SW480 (cell line): ENCODE measurements around the gene MYO1B.

Experiments used
- DNase-seq: peaks from one replicate; pipeline ENCODE4 v3.0.0-alpha.2; 2016; ENCODE audit warnings: low spot score

Gene MYO1B

DNA sequence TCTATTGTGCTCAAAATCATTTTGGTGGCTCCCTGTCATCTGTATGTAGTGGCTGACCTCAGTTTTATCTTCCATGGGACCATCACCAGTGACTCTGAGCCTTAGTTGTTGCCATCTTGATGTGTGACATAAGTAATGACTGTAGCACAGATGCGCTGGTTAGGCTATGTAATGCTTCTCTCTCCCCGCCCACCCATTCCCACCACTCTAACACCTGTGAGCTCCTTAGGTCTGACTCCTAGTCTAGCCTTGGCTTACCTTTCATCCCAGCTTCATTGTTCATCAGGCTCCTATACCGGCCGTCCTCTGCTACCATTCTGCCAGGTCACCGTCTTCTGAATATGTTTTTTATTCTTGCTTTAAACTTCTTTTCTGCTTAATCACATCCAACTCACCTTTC lies 17.2 kb downstream of the MYO1B start:
- DNase-seq, result no peak

DNA sequence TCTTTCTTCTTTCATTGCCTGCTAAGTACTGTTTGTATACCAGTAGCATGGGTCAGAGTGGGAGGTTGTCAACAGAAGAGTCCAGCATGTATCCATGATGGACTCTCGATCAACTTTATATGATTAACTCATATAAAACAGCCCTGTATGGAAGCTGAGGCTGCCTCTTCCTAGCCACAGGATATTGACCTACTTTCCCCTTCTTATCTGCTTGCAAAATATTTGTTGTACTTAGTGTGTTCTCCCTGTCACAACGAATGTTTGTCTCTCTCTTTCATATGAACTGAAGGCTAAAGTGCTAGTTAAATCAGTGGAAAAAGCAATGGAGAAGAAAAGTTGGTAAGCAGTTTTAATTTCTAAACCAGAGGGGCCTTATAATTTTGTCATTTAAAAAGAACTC lies 17.8 kb downstream of the MYO1B start:
- no peak for DNase-seq

DNA sequence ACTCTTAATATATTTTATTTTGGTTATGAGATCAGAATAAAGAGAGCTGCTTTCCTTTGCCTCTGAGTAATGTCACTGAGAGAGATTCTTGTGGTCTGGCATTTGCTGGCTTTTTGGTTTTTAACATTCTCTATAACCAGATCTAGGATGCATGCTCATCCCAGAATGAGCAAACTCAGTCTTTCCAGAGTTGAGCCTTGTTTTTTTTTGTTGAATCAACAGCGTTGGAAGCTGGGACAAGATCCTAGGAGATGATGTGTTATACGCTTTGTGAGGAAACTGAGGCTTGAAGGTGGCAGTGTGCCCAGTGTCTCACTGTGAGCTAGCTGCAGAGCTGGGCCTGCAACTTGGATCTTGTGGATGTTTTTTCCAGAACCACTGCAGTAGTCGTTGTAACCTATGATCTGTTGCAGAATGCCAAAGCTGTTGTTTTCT lies 19.5 kb downstream of the MYO1B start:
- no peak for DNase-seq

DNA sequence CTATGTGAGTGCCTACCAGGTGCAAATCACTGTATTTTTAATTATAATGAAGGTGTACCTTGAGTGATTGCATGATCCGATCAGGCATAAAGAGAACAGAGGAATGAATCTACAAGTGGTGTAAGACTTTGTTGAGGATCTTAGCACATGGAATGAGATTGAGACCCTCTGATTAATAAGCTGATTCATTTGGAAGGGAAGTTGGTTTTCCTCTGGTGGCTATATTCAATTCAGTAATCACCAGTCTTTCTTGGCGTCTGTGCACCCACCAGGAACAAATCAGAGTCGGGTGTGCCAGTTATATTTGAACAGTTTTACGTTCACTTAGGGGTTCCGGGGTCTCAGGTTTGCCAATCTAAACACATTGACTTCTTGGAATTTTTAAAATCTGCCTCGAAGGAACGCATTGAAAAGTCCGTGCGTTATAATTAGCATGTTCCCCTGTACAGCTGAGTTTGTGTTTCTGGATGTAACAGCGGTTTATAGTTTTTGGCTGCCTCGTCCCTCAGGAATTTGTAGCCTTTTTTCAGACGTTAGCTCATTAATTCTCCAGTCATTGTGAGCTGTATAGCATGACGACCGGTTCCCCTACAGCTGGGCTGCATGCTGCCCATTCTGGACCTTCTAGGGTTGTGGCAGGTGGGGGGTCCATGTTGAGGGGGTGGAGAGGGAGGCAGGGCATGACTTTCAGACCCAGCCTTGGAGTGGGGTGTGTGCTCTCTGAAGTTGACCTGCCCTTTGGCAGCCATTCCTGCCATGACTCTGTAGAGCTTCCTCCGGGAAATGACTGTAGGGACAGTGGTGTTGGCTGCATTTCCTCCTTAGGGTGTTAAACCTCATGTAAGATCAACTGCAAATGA lies 20.3 kb downstream of the MYO1B start:
- no peak for DNase-seq

- no peak for DNase-seq
Observed at GRCh38 chr2:191266201-191266600, 21.0 kb downstream of the MYO1B start.

DNA sequence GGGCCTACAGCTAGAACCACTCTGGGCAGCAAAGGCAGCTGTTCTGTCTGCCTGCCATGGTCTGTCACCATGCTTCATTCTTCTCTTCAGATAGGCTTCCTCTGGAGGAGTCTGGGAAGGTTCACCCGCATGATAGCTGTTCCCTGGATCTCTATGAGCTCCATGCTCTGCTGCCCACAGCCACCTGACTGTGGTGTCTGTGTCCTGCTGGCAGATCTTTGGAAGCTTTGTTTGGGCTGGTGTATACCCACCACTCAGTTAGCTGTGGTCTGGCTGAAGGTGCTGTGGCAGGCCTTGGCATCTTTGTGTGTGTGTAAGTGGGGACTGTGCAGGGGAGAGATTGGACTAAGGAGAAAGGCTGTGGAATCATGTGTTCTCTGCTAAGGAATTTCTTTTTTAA lies 23.4 kb downstream of the MYO1B start:
- DNase-seq, result no peak

DNA sequence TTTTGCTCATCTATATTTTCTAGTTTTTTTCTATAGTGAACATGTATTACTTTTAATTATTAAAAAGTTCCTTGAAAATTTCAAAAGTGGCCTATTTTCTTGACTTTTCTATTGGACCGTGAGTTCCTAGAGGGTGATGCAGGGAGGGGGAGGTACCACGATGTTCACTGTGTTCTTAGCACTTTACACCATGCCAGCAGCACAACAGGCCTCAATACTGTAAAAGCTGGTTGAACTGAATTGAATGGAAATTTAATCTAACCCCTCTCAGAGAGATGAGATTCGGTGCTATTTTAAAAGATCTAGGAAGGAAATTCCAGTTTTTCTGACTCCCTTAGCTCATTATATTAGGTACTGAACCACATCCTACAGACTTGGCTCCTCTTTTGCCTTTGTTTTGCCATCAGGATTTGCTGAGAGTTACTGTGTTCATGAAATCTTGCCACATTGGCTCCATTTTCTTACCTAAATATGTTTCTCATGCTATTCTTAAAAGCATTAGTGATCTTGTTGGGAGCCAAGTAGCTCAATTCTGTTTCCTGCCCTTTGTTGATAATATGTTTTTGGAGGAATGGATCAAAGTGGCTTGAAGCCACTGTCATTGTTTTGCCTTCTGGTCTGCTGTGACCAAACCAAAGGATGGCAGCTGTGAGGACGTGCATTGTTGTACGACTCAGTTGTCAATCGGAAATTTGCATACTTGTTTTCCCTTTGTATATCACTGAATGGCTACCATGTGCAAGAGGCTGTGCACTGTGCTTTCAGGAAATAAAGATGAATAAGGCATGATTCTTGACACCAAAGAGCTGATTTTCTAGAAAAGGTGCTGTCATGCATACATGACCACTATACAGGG lies 25.3 kb downstream of the MYO1B start:
- no peak for DNase-seq

DNA sequence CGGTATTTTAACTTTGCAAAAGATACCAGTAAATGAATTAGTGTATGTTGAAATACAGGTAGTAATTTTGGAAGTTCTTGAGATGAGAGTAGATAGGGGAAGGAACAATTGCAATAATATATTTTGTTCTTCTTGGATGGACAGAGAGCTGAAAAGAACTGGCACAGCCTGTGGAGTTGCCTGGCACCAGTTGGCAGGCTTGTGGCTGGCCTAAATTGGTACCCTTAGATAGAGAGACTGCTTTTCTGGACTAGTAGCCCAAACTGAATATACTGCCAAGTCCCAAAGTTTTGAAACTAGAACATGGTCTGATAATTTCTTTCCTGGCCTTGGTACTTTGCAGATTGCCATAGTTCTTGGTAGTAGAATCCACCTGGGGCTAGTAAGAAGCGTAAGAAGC lies 26.9 kb downstream of the MYO1B start:
- DNase-seq, result no peak

- no peak for DNase-seq
Observed at GRCh38 chr2:191274413-191274815, 29.2 kb downstream of the MYO1B start.

DNA sequence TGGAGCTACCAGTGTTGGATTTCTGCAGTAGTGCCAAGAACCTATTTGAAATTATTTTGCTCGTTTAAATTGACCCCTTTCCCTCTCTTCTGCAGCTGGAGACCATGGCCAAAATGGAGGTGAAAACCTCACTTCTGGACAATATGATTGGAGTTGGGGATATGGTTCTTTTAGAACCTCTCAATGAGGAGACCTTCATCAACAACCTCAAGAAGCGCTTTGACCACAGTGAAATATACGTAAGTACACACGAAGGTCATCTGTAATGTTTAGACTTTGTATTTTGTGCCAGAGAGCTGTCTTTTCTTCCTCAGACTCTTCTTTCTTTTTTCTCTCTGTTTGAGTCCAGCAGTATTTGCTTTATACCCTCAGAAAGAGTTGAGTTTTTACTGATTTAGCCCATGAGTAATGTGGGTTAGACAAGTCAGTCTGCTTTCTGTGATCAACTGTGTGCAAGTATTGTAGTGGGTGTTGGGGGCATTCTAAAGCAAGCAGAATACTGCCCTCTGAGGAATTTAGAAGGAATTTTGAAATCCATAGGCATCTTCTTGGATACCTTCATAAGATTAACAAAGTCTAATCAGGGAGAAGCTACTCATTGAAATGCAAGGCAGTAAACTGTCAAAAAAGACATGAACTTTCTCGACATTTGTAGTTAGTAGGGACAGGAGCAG lies 31.7 kb downstream of the MYO1B start:
- no peak for DNase-seq

DNA sequence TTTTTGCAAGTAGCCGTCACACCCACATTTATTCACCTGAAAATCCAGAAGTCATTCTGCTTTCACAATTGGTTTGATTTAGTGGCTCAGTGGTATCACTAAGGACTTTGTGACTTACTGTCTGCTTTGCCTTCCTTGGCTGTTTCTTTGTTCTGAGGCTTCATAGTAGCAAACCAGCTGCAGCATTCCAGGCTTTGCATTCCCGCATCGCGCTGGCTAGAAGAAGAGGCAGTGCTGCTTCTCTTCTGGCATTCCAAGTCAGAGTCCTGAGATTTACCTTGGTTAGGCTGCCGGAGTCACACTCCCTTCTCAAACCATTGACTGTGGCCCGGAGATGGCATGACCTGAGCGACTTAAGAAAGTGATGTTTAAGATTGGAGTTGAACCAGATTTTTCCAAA lies 35.1 kb downstream of the MYO1B start:
- DNase-seq, result no peak

- DNase-seq, result no peak
Observed at GRCh38 chr2:191280834-191281756, 35.9 kb downstream of the MYO1B start.

DNA sequence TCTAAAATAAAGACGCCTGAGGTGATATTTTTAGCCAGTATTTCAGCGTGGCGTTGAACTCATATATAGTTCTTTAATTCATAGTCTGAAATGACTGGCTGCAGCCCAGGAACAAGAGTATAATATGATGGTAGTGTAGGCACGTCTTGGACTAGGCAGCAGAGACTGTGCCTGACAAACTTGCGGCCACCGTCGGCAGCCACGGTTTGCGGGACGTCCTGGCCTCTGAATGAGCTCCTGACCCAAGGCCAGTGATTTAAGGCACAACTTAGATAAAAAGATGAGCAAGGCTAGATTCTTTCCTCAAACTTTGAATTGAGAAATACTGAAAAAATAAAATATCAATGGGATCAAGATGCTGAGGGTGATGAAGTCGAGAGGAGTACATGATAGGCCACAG lies 40.0 kb downstream of the MYO1B start:
- no peak for DNase-seq

DNA sequence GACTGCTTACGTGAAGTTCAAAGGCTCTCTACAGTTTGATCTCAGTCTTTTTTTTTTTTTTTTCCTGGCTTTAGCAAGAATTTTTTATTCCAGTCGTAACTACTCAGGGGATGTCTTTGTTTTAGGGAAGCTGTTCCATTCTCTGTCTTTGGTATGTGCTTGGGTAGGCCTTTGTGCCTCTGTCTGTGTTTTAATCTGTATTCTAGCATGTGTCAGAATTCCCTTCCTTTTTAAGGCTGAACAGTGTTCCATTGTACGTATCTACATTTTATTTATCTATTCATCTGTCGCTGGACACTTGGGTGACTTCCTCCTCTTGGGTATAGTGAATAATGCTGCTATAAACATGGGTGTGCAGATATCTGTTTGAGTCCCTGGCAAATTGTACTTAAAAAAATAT lies 42.6 kb downstream of the MYO1B start:
- DNase-seq, result no peak

GRCh38 chr2:191289049-191289448 lies 43.8 kb downstream of the MYO1B start:
- no peak for DNase-seq

DNA sequence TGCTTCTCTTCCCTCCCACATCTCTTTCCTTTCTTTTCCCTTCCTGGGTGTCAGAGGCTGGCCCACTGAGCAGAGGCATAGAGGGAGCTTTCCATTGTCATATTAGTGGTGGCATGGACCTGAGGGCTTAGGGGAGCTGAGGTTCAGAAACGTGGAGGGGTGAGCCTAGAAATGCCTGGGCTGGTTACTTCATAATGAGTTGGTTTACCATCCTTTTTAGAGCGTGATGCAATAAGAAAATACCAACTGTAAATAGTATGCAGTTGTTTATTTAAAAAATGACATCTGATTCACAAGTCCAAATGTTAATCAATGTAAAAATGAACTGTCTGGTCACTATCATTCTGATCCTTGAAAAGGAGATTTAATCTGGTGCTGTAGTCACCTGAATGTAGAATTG lies 46.3 kb downstream of the MYO1B start:
- no peak for DNase-seq

DNA sequence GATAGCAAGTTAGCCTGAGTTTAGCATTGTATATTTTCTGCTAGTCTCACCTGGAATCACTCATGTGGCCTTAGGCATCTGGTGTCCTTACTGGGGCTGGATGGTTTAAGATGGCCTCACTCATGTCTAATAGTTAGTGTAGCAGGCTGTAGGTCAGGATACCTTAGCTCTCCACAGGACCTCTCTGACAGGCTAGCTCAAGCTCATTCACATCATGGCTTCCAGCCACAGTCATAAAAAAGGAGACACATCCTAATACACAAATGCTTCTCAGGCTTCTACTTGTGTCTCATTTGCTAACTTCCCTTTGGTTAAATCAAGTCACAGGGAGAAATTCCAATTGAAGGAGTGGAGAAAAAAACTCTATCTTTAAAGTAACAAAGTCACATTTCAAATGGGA lies 47.7 kb downstream of the MYO1B start:
- no peak for DNase-seq

DNA sequence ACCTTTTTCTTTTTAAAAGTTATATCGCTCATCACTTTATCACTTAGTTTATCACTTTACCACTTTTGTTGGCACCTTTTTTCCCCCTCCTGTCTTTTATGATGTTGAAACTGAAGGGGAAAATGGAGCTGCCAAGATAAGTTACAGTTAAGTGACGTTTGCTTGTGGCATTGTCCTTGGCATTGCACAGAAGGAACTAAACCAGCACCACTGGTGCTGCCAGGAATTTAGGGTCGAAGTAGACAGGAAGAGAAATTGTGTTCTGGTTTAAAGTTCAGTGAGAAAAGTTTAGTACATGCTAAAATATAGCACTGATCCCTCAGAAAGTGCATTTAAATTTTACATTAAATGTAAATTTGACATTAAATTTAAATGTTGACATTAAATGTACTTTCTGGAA lies 49.9 kb downstream of the MYO1B start:
- no peak for DNase-seq

DNA sequence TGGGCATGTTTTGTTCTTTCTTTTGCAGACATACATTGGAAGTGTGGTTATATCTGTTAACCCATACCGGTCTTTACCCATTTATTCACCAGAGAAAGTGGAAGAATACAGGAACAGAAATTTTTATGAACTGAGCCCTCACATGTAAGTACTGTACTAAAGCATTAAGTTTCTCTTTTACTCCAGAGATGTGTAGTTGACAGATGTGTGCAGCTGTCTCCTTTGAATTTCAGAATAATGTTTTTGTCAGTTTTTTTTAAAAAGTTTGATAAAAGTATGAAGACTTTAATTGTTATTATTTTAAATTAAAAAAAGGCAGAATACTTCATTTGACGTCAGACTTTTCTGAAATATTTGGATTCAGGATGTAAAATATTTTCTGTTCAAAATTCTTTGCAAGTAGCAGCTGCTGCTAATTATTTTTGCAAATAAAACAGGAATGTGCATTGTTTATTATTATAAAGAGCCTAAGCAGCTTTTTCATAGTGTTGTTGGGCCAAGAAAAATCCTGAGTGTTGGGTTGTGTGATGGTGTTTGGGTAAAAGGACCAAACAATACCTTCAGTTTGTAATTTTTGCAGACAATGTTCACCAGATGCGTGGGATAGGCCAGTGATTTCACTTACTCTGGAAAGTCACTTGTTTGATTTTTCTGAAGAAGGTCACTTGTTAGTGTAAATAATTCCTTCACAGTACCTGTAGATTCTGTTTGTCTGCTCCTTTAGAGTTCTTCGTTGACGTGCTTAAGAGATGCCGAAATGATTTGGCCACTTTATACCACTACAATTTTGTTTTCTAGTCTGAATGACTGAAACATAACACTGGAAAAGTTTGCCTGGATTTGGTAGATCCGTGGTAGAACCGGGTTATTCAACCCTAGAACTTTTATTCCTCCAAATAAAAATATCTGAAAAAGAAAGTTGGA lies 51.1 kb downstream of the MYO1B start:
- no peak for DNase-seq

- DNase-seq, result no peak
Observed at GRCh38 chr2:191297033-191297432, 51.8 kb downstream of the MYO1B start.

- DNase-seq, result no peak
Observed at GRCh38 chr2:191298306-191298705, 53.1 kb downstream of the MYO1B start.
